Prostate gland (tissue), 2 donors: ENCODE data around the gene MBL2.

Source experiments
- CTCF ChIP-seq, 4 experiments: fragments of 200-600 bp in 2 of 4; fragments of 450-650 bp in 2 of 4; sonication (generic) in 2 of 4; IDR thresholded peaks; 1 replicate in 3 of 4; 2 replicates in 1 of 4; pipeline ENCODE4 v1.5.1; 2016 to 2019; ENCODE audit warnings: antibody characterized with exemption in 4 of 4, mild to moderate bottlenecking in 2 of 4, moderate library complexity in 2 of 4
- POLR2AphosphoS5 ChIP-seq: sonication (generic); formaldehyde crosslinking; IDR thresholded peaks from one replicate; pipeline ENCODE4 v1.6.1; 2017; ENCODE audit warnings: antibody characterized with exemption

- TF ChIP-seq CTCF (IDR thresholded peaks at IDR 0.05) = no peak
- TF ChIP-seq POLR2AphosphoS5 = no peak
Observed at GRCh38 chr10:52775132-52775647, 2.6 kb upstream of the MBL2 start.
